Mammary epithelial cell (primary cell): ENCODE results near the gene PIK3AP1.

Source experiments
- EZH2 ChIP-seq: IDR thresholded peaks from 2 replicates; pipeline ENCODE4 v1.6.1; 2012; ENCODE audit warnings: low read length, inconsistent platforms, borderline replicate concordance
- TF ChIP-seq, protein P1 (sequence below), 2 donors: IDR thresholded peaks in 1 of 2; conservative IDR thresholded peaks in 1 of 2; 2 replicates each; pipeline ENCODE4 v1.5.1; 2011 to 2012; ENCODE audit warnings: inconsistent platforms in 2 of 2, low read length in 2 of 2, mild to moderate bottlenecking in 2 of 2, control low read depth in 1 of 2, low read depth in 1 of 2; ENCODE audit not compliant: insufficient read depth in 1 of 2; ENCODE audit errors: extremely low read depth in 1 of 2

DNA sequence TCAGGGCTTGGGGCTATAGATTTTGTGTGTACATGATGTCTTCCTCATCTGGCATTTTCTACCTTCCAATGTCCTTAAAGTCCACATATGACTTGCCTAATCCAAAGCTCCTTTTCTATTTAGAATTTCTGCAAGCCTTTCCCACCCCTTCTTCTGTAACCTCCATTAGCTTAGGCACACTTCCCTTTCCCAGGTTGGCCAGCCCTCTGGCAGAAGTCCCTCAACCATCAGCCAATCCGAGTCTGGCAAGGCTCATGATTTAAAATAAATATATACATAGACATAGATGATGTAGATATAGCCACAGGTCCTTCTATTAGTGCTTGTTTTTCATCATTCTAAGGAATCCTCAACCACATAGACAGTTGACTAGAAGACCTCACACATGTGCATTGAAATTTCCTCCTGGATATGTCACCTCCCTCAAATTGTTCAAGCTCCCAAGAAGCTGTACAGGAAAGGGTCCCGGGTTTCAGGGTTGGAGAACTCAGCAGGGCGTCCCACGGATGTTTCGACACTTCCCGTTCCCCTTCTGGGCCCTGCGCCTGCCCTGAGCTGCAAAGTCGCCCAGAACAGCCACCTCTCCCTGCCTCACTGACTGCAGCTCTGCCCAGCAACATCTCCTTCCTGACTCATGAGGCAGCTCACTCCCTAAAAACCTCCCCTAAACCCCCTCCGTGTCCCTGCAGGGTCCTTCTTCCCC is 20.4 kb upstream of the PIK3AP1 start:
- TF ChIP-seq, protein P1, sequence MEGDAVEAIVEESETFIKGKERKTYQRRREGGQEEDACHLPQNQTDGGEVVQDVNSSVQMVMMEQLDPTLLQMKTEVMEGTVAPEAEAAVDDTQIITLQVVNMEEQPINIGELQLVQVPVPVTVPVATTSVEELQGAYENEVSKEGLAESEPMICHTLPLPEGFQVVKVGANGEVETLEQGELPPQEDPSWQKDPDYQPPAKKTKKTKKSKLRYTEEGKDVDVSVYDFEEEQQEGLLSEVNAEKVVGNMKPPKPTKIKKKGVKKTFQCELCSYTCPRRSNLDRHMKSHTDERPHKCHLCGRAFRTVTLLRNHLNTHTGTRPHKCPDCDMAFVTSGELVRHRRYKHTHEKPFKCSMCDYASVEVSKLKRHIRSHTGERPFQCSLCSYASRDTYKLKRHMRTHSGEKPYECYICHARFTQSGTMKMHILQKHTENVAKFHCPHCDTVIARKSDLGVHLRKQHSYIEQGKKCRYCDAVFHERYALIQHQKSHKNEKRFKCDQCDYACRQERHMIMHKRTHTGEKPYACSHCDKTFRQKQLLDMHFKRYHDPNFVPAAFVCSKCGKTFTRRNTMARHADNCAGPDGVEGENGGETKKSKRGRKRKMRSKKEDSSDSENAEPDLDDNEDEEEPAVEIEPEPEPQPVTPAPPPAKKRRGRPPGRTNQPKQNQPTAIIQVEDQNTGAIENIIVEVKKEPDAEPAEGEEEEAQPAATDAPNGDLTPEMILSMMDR (conservative IDR thresholded peaks at IDR 0.05 in 1 of 2, IDR thresholded peaks at IDR 0.05 in 1 of 2; ENCODE audit: extremely low read depth in 1 of 2, insufficient read depth in 1 of 2, low read depth in 1 of 2, low read length in 2 of 2) = no peak
- no peak for TF ChIP-seq EZH2
